HG03066 (cell line): ENCODE data around the gene COL4A2.

ENCODE experiments used
- ATAC-seq: cut with Tn5 transposase; IDR thresholded peaks from one replicate; pipeline ENCODE4 v1.9.1; 2021; ENCODE audit warnings: low read depth; ENCODE audit not compliant: unreplicated experiment

COL4A2 gene

DNA sequence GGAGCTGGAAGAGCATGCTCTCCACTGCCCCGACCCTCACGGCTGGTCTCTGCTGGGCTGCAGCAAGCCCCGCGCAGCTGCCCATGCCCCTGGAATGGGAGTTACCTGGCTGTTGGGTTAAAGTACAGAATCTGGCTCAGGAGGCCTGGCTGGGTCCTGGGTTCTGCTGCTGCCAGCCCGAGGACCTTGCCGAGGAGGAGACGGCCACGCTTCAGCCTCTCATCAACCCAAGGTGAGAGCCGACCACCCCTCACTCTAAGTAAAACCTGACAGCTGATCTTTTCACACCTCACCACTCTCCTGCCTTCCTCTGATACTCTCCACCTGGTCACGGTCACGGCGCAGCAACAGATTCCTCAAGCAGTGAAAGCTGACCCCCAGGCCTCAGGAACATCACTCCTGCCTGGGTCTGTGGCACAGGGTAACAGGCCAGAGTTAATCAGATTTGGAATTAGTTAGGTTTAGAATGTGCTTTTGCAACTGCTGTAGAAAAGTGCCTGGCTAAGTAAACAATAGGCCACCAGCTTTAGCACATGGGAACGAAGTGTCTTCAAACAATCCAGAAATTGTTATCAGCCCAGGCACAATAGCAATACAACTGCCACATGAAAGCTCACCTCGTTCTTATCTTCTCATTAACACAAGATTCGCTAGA, 233.9 kb downstream of the COL4A2 start:
- ATAC-seq: no peak

DNA sequence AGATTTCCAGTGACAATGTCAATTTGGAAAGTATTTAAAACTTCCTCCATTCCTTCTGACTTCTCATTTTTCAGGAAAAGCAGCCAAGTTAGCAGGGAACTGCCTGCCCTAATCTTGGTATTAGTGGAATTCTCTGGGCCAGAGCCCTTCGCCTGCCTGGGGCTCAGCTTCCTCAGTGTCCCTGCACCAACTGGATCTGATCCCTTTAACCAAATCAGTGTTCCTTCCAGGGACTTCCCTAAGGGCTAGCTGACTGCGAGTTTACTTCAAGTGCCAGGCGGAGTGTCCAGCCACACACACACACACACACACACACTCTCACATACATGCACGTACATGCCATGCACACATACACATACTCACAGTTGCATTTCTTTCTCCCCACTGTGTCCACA, 234.4 kb downstream of the COL4A2 start:
- ATAC-seq: no peak

DNA sequence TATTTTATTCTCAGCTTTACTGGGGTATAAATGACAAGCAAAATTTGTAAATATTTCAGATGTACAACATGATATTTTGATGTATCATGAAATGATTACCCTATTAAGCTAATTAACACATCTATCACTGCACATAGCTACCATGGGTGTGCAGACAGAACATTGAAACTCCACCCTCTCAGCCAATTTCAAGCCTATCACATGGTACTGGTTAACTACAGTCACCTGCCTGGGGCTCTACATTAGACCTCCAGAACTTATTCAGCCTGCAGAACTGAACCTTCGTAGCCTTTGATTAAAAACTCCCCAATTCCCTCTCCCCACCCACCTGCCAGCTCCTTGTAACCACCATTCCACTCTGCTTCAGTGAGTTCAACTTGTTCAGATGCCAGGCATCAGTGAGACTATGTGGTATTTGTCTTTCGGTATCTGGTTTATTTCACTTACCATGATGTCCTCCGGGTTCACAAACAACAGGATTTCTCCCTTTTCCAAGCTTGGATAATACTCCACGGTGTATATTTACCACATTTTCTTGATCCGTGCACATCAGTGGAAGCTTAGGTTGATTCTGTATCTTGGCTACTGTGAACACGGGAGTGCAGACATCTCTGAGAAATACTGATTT, 235.2 kb downstream of the COL4A2 start:
- ATAC-seq: no peak

DNA sequence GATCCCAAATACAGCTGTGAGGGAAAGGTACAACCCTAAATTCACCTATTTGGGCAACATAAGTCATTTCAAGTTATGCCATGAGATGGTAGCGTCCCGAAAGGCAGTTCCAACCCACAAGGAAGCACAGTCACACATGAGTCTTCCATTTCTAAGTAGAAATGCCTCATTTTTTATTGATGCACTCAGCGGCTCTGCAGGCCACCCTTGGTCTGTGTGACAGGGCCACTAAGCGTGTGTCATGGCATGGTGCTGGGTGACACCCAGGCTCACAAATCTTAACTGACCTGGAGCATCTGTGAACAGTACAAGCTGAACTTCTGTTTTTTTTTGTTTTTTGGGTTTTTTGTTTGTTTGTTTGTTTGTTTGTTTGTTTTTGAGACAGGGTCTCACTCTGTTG, 239.3 kb downstream of the COL4A2 start:
- no peak for ATAC-seq

DNA sequence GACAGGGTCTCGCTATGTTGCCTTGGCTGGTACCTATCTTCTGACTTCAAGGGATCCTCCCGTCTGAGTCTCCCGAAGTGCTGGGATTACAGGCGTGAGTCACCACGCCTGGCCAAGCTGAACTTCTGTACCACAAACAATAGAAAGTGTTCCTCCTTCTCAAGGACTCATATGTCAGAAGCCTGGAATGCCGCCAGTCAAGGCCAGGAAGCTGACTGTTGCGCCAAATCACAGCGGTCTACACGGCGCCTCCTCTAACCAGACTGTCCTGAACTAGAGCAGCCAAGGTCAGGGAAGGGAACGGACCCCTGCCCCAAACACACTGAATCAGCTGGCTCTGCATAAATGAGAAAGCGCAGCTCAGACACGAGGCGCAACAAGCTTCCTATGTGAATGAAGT, 239.8 kb downstream of the COL4A2 start:
- no peak for ATAC-seq

DNA sequence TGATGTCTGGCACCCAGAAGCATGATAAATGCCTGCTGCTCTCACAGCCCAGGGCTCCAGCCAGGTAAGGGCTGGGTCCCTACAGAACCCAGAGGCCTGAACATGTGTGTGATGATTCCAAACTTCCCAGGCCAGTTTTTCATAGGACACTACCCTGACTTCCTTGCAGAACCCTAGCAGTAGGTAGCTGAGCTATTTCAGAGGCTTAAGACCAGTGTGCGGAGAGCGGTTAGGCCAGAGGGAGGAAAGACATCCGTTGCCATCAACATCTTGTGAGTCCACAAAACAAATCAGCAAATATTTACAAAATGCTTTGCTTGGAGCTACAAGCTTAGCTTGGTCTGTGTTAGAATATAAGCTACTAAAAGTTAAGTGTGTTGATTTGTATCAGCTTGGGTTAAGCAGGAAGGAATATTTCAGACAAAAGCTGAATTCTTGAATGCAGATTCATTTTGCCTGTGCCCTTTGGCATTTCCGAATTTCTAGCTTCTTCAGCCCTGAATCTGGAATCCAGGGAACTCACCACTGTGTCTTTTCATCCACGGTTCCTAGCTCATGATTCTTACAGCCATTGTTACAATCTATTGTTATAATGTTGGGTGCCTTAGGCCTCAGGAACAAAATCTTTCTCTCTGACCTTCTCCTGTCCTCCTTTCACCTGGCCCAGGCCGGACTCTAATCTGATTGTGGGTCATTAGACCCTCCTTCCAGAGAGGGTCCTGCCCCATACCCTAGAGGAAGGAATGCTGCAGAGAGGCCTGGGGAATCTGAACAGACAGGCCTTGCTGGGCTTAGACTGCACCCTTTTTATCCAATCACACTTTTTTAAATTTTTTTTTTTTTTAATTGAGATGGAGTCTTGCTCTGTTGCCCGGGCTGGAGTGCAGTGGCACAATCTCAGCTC, 242.1 kb downstream of the COL4A2 start:
- ATAC-seq: no peak

DNA sequence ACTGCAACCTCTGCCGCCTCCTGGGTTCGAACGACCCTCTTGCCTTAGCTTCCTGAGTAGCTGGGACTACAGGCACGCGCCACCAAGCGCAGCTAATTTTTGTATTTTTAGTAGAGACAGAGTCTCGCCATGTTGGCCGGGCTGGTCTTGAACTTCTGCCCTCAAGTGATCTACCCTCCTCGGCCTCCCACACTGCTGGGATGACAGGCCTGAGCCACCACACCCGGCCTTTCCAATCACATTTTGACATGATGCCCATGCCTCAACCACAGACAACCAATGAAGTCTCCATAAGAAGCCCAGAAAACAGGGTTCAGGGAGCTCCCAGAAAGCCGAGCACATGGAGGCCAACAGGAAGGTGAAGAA, 242.7 kb downstream of the COL4A2 start:
- ATAC-seq: no peak

DNA sequence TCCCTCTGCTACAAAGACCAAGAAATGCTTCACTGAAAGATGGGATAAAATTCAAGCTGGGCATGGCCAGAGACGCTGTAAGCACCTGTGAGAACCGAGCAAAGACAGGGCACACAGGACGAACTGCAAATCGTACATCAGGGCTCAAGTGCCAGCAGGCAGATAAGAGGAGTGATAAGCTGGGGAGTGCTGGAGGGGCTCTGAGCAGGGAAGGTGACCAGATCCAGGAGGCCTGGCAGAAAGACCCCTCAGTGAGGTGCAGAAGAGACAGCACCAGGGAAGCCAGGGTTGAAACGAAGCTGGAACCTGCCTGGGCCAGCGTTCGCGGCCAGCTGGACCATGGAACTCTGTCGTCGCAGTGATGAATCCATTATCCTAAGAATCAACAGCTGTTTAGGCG, 244.2 kb downstream of the COL4A2 start:
- ATAC-seq: no peak

DNA sequence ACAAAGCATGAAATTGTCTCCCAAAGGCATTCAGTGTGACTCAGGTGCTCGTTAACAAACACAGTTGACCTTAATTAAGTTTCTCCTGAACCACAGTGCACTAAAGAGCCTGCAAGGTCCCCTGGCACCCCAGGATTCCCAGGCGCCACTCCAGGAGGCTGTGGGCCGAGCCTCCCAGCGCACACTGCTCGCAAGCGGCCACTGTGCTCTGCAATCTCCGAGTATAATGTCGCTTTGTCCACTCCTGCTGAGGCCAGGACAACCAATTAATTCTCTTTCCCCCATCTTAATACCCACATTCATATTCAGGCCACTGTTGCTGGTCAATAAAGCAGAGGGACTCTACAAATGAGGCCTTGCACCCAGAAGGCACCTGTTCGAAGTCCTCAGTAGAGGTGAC, 245.7 kb downstream of the COL4A2 start:
- no peak for ATAC-seq

DNA sequence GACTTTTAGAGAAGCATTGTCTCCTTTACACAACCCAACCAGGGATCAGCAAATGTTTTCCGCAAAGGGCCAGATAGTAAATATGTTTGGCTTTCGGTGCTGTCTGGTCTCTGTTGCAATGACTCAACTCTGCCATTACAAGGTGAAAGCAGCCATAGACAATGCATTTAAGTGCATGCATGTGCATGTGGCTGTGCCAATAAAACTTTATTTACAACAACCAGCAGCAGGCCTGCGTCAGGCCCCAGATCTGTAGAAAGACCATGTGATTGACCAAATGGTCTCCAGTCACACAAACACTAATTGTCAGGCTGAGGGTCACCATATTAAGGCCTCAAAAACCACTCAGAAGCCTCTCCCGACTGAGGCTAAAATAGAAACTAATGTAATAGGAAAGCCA, 246.3 kb downstream of the COL4A2 start:
- ATAC-seq: no peak

DNA sequence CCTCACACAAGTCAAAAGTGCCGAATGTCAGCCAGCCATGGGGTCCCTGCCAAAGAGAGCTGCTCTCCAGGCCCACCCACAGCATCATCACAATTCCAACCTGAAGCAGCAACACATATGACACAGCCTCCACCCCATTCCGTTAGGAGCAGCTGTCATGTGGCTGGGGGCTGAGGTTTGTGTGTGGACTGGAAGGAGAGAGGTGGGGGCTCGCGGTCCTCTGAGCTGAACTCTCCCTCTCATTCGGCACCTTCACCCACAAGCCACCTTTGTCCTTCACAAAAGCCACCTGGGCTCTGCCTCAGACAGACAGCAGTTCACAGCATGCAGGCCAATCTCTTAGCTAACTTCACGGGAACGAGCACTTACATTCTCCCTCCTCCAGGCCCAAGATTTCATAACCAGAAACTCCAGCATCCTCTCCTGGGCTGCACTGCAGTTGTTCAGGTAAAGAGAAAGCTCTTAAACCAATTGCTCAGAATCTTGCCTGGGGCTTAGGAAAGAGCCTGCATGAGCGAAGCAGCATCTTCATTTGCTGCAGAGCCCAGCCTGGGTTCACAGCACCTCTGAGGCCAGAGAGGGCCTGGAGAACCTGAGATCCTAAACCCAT, 247.2 kb downstream of the COL4A2 start:
- no peak for ATAC-seq

DNA sequence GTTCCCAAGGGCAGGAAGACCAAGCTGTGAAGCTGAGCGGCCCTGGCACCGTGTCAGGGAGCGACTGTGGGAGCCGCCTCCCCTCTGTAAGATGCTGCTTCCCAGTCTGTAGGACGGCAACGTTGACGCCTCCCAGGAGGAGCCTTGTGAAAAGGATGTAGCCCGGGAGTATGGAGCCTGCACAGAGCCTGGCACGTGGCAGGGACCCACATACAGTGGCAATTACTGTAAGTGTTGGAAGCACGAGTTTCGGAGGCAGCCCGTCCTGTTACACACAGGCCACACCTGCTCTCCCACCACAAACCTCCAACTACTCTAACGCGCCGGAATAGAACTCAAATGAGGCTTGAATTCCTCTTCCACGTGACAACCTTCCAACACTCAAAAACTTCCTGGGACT, 247.9 kb downstream of the COL4A2 start:
- ATAC-seq: no peak

DNA sequence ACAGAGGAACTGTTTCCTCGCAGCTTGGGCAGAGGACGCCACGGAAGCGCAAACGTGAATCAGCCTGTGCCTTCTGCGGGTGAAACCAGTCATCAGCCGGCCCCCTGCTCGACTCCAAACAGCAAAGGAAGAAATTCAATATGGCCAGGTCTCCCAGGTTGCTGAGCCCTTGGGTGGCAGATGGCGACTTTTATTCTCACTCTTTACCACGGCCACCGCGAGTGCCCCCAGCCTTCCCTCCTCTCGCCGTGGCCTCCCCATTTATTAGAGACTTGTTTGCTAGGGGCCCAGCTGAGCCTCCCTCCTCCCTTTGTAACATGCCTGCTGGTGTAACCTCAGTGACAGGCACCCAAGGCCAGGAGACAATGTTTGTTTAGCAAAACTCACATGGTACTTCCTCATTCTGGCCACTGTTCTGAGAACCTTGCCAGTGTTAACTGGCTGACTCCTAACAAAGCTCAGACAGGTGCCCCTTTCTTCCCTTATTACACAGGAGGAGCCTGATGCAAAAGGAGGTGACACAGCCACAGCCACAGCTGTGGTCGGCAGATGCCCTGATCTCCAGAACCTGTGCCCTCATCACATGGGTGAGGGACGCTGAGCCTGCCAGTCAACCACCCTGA, 248.6 kb downstream of the COL4A2 start:
- no peak for ATAC-seq

DNA sequence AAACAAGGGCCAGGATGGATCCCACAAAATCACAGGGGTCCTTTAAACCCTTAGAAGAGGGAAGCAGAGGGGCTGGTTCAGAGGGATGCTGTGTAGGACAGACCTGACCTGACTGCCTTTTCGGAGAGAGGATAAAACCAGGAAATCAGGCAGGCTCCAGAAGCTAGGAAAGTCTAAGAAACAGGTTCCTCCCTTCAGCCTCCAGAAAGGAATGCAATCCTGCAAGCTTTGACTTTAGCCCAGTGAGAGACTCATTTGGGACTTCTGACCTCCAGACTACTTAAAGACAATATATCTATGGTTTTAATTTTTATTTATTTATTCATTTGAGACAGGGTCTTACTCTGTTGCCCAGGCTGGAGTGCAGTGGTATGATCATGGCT, 249.1 kb downstream of the COL4A2 start:
- no peak for ATAC-seq

DNA sequence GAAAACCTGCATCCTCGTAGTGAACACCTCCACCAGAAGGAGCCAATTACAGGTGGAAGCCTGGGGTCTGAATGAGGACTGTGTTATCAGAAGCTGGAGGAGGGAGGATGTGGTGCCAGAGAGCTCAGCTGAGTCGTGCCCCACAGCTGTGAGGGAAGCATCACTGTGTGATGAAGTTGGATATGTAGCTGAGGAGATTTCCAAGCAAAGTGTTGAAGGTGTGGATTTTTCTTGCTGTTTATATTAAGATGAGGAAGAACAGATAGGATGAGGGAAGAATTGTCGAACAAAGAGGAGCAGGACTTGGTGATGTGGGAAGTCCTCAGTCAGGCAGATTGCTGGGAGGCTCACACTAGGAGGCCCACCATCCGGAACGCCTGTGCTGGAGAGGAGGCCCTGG, 250.0 kb downstream of the COL4A2 start:
- ATAC-seq: no peak

DNA sequence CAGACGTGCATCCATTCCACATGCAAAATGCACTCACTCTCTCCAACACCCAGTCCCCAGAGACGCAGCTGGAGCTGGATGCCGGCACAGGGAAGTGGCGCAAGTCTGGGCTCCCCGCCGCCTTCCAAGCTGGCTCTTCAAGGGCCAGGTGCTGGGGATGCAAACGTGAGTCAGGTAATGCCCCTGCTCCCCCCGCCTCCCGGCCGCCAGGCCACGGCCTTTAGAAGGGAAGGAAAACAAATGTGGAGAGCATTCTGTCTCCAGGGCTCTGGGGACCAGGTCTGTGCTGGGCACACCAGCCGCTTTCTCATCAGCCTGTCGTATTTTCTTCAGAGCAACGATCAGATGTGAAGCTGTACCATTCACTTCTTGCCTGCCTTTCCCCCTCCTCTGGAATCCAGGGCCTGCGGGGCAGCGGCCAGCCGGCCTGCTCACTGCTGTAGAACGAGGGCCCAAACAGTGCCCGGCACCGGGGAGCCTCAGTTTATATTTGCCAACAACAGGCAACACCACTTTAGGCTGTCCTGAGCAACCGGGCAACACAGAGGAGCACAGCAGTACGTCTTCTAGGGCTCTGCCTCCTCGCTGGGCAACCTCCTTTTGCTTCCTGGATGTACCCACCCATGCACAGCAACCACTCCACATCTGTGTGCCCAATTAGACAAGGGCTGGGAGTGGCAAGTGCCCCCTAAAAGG, 250.7 kb downstream of the COL4A2 start:
- no peak for ATAC-seq

DNA sequence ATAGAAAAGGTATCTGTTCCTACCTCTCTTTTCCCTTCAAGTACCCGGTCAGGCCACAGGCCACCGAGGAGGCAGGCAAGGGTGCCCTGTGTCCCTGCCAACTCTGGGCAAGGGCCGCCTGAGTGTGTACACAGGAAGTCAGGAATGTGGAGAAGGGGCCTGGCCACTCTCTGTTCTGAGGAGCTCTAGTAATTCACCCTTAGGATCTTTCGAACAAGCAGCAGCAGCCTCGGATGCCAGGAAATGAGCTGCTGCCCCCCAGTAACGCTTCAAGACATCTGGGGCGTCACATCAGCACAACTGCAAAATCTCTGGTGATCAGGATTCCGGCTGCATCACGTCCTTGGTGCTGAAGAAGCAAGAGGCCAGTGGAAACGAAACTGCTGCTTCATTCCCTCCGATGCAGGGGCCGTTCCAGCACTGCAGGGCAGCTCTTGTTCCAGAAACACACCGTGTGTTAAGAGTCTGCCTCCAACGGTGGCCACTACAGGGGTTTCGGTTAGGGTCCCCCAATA, 252.4 kb downstream of the COL4A2 start:
- ATAC-seq: no peak

DNA sequence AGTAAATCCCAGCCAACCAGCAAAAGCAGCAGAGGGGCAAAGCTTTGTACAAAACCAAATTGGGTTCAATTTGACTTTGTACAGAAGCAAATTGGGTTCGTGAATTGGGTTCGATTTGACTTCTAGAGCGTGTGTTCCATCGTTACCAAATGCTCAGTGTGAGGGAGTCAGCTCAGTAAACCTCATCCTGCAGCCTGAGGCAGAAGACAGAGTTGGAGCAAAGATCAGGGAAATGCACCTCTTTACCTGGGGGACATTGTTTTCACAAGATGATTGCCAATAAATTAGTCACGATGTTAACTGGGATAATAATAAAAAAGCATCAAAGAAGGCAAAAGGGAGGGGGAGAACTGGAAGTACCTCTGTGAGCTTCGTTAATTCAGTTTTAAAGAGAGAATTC, 252.9 kb downstream of the COL4A2 start:
- ATAC-seq: no peak

DNA sequence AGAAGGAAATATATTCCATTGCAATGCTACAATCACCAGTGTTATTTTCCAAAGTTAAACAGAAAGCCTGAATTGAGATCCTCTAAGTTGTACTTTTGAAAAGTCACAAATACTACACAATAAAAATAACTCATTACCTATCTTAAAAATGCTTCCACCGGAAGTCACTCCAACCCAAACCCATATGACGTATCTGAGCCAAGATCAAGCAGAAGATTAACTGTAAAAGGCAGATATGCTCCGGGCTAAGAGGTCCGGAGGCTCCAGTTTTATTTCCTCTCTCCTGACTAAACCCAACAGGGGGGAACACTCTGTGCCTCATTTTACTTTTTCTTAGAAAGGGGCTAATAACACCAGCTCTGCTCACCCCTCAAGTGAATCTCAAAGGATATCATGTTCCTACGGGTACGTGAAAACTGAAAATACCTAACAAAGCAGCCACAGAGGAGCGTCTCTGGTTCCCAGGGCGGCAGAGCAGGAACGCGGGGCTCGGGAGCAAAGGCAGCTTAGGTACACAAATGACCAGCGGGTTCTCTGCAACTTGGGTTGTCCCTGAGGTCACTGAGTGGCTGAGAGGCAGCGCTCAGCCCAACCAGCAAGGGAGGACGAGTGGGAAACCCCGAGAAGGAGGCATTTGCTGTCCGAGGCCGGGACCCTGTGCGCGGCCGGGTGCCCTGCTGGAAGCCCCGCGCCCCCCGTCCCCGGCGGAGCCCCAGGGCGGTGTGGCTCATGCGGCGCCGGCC, 253.7 kb downstream of the COL4A2 start:
- peak; percentile 13 for ATAC-seq
